Adrenal gland (tissue), 12 donors: ENCODE results near the gene ADK. TPM values are rescaled to one million over a fixed set of nuclear protein-coding genes. Genes with fewer than 3 reads are reported as not detected.

ENCODE experiments used
- DNase-seq, 7 donors: peaks; one replicate each; pipeline ENCODE4 v3.0.0-alpha.2; 2019 to 2020
- H3K27ac ChIP-seq, 5 donors: fragments of 200-600 bp; sonication (generic) in 4 of 5; 1 replicate in 3 of 5; 2 replicates in 2 of 5; pipeline versions ENCODE4 v1.5.1 to v1.8.0; 2016 to 2020; ENCODE audit warnings: mild to moderate bottlenecking in 1 of 5
- H3K27me3 ChIP-seq: fragments of 200-600 bp; 2 replicates; pipeline ENCODE4 v1.8.0; 2021
- H3K36me3 ChIP-seq, 2 donors: fragments of 200-600 bp; replicated peaks in 1 of 2; 1 replicate in 1 of 2; 2 replicates in 1 of 2; pipeline versions ENCODE4 v1.5.1 to v1.8.0; 2018 to 2022
- H3K4me1 ChIP-seq, 2 donors: fragments of 200-600 bp; replicated peaks in 1 of 2; 1 replicate in 1 of 2; 2 replicates in 1 of 2; pipeline versions ENCODE4 v1.5.1 to v1.8.0; 2018 to 2021
- H3K4me3 ChIP-seq, 4 donors: fragments of 200-600 bp; sonication (generic) in 3 of 4; one replicate each; pipeline ENCODE4 v1.5.1; 2016 to 2018
- H3K9me3 ChIP-seq, 3 donors: fragments of 200-600 bp; sonication (generic) in 1 of 3; replicated peaks in 1 of 3; 1 replicate in 2 of 3; 2 replicates in 1 of 3; pipeline versions ENCODE4 v1.5.1 to v1.8.0; 2016 to 2021
- POLR2A ChIP-seq, 2 donors: fragments of 450-650 bp; IDR thresholded peaks; one replicate each; pipeline ENCODE4 v1.6.1; 2017; ENCODE audit warnings: antibody characterized with exemption in 2 of 2, mild to moderate bottlenecking in 2 of 2, moderate library complexity in 1 of 2
- WGBS, 4 donors: extraction: QIAGEN DNeasy Blood & Tissue Kit in 2 of 4; methylation state at CpG; one replicate each; pipeline versions ENCODE4 v1.1.5 to v1.1.7; 2013 to 2017; 5-methylcytosine and 5-hydroxymethylcytosine counted together
- intact Hi-C, 2 donors: fragments of 100-400 bp; cut with DNase I; formaldehyde crosslinking; loops; one replicate each; pipeline versions ENCODE4 v1.14.1 to v1.15.0; 2022 to 2023
- polyA plus RNA-seq, 3 donors: library from polyadenylated mRNA; stranded (reverse); fragments of 200-250 nt in 2 of 3; fragments of 350-450 nt in 1 of 3; fragmentation: Illumina TruSeq in 1 of 3; extraction: RNeasy Lipid Tissue Mini Kit (QIAGEN cat#74804) in 1 of 3; gene quantifications; one replicate each; pipeline ENCODE4 v1.2.3, GENCODE V29; 2013 to 2014
- total RNA-seq, 9 donors: library from RNA; depleted of rRNA in 4 of 9; stranded (reverse); fragments of >200 nt in 4 of 9; fragments of 120-200 nt in 1 of 9; fragmentation: NEBNext Ultra II Directional in 1 of 9; extraction: Animal tissue kit (Norgen Biotek cat#: 25700) in 1 of 9; gene quantifications; one replicate each; pipeline versions ENCODE4 v1.1.0 to v1.2.4, GENCODE V29; 2013 to 2023
- TF ChIP-seq, protein P1 (sequence below), 6 experiments: fragments of 450-650 bp in 4 of 6; fragments of 200-600 bp in 2 of 6; sonication (generic) in 1 of 6; IDR thresholded peaks; 1 replicate in 5 of 6; 2 replicates in 1 of 6; pipeline versions ENCODE4 v1.5.1 to v1.8.0; 2016 to 2021; ENCODE audit warnings: antibody characterized with exemption in 6 of 6, mild to moderate bottlenecking in 2 of 6, moderate library complexity in 1 of 6
- donor health status: healthy with polysubstance abuse.
- donor health status: Bipolar disorder and iron deficiency.
- donor health status: DM: yes; HTN: yes; CAD: no.
- donor health status: DM: no; HTN: no; CAD: no.
- donor health status: DM: no; HTN: no; CAD: no.
- donor health status: DM: yes; HTN: yes; CAD: no.

The ADK gene
- total and polyA plus RNA-seq, 12 donors, result 8.2 to 45.5 (median 22.2) TPM

DNA sequence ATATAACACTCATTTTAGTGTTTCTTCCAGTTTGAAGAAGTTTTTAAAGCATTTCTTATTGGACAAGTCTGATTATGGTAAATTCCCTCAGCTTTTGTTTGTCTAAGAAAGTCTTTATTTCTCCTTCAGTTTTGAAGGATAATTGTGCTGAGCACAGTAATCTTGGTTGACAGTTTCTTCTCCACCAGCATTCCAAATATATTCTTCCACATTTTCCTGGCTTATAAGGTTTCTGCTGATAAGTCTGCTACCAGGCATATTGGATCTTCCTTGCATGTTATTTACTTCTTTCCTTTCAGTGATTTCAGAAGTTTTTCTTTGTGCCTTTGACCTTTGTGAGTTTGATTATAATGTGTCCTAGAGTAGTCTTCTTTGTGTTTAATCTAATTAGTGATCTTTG is 210.7 kb downstream of the ADK start:
- intact Hi-C loops, result no loop called here
- DNase-seq, result no peak
- no peak overlapping the region for H3K4me3 ChIP-seq
- no peaks in the 10 kb centered on the region for H3K36me3 ChIP-seq
- H3K9me3 ChIP-seq, result peaks cover 0 to 12% (median 0%) of the 10 kb centered on the region in 3 donors
- no peaks in the 10 kb centered on the region for H3K4me1 ChIP-seq
- H3K27ac ChIP-seq, result no peak overlapping the region
- TF ChIP-seq, protein P1, sequence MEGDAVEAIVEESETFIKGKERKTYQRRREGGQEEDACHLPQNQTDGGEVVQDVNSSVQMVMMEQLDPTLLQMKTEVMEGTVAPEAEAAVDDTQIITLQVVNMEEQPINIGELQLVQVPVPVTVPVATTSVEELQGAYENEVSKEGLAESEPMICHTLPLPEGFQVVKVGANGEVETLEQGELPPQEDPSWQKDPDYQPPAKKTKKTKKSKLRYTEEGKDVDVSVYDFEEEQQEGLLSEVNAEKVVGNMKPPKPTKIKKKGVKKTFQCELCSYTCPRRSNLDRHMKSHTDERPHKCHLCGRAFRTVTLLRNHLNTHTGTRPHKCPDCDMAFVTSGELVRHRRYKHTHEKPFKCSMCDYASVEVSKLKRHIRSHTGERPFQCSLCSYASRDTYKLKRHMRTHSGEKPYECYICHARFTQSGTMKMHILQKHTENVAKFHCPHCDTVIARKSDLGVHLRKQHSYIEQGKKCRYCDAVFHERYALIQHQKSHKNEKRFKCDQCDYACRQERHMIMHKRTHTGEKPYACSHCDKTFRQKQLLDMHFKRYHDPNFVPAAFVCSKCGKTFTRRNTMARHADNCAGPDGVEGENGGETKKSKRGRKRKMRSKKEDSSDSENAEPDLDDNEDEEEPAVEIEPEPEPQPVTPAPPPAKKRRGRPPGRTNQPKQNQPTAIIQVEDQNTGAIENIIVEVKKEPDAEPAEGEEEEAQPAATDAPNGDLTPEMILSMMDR (IDR thresholded peaks at IDR 0.05), result no peak
- TF ChIP-seq POLR2A (IDR thresholded peaks at IDR 0.05), result no peak
- H3K27me3 ChIP-seq, result no peaks in the 10 kb centered on the region

DNA sequence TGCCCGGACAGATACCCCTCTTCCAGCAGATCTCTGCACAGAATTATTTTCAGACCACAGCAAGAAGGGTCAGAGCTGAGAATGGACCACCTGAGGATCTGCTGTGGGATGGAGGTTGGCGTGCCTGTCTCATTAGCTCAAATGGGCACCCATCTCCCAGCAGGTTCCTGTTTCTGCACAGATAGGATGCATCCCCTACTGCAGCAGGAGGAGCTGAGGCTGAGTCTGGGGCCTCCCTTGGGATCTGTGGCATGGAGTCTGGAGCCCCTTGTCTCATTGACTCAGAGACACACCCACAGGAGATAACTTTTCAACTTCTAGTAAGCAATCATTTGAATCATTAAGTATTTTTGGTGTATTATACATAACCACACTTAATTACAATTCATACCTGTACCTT is 212.7 kb downstream of the ADK start:
- H3K4me3 ChIP-seq, result no peak overlapping the region
- intact Hi-C loops, result no loop called here
- no peaks in the 10 kb centered on the region for H3K36me3 ChIP-seq
- H3K9me3 ChIP-seq, result peaks cover 0 to 12% (median 0%) of the 10 kb centered on the region in 3 donors
- no peak overlapping the region for H3K27ac ChIP-seq
- WGBS, 4 donors, result 100% methylated on average over 1 to 2 of the region's 2 CpGs
- H3K4me1 ChIP-seq, result no peaks in the 10 kb centered on the region
- TF ChIP-seq POLR2A (IDR thresholded peaks at IDR 0.05), result no peak
- TF ChIP-seq, protein P1 (IDR thresholded peaks at IDR 0.05), result no peak
- no peak for DNase-seq
- no peaks in the 10 kb centered on the region for H3K27me3 ChIP-seq

DNA sequence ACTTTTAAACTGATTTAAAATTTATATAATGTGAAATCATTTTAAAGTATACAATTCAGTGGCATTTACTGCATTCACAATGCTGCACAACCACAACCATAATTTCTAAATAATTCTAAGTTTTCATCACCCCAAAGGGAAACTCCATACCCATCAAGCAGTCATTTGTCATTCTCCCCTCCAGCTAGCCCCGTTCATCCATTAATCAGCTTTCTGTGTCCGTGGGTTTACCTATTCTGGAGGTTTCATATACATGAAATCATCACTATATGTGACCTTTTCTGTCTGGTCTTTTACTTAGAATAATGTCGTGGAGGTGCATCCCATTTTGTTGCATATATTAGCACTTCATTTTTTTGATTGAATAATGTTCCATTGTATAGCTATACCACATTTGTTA is 214.1 kb downstream of the ADK start:
- Histone ChIP-seq H3K4me3 (no peak overlapping the region), H3K36me3 (no peaks in the 10 kb centered on the region), H3K4me1 (no peaks in the 10 kb centered on the region), H3K27ac (no peak overlapping the region), H3K9me3 (peaks cover 0 to 12% (median 0%) of the 10 kb centered on the region in 3 donors), H3K27me3 (no peaks in the 10 kb centered on the region)
- no peak for DNase-seq
- intact Hi-C loops, result no loop called here
- TF ChIP-seq, protein P1 (IDR thresholded peaks at IDR 0.05), result no peak
- no peak for TF ChIP-seq POLR2A (IDR thresholded peaks at IDR 0.05)
- WGBS, 4 donors, result 86 to 95% (median 87%) methylated on average over 3 of the region's 3 CpGs

DNA sequence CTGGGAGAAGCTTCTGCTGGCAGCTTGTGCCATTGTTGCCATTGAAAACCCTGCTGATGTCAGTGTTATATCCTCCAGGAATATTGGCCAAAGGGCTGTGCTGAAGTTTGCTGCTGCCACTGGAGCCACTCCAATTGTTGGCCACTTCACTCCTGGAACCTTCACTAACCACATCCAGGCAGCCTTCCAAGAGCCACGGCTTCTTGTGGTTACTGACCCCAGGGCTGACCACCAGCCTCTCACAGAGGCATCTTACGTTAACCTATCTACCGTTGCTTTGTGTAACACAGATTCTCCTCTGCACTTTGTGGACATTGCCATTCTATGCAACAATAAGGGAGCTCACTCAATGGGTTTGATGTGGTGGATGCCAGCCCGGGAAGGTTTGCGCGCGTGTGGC is 220.7 kb downstream of the ADK start:
- no peak for TF ChIP-seq POLR2A (IDR thresholded peaks at IDR 0.05)
- TF ChIP-seq, protein P1 (IDR thresholded peaks at IDR 0.05), result no peak
- H3K27me3 ChIP-seq, result no peaks in the 10 kb centered on the region
- H3K4me1 ChIP-seq, result no peaks in the 10 kb centered on the region
- no peaks in the 10 kb centered on the region for H3K36me3 ChIP-seq
- 95 to 98% (median 96%) methylated on average over 7 of the region's 7 CpGs for WGBS, 4 donors
- no peak overlapping the region for H3K27ac ChIP-seq
- no peaks in the 10 kb centered on the region for H3K9me3 ChIP-seq
- intact Hi-C loops, result no loop called here
- DNase-seq, result no peak
- no peak overlapping the region for H3K4me3 ChIP-seq
